Subcutaneous adipose tissue (tissue), 4 donors: ENCODE results near the gene FLRT1. TPM values are rescaled to one million over a fixed set of nuclear protein-coding genes. Genes with fewer than 3 reads are reported as not detected.

Source experiments
- total RNA-seq, 4 donors: library from RNA; depleted of rRNA; stranded (reverse); fragments of >200 nt; gene quantifications; one replicate each; pipeline ENCODE4 v1.1.0, GENCODE V29; 2016
- TF ChIP-seq, protein P1 (sequence below): fragments of 450-650 bp; IDR thresholded peaks from one replicate; pipeline ENCODE4 v1.5.1; 2016; ENCODE audit warnings: low read depth, mild to moderate bottlenecking, control low read depth, antibody characterized with exemption, moderate library complexity

FLRT1 gene
- total RNA-seq, 4 donors from 2014 or later: 0.22 TPM; not detected in 3

GRCh38 chr11:64001484-64002420, 34.0 kb upstream of the FLRT1 start:
- TF ChIP-seq, protein P1, sequence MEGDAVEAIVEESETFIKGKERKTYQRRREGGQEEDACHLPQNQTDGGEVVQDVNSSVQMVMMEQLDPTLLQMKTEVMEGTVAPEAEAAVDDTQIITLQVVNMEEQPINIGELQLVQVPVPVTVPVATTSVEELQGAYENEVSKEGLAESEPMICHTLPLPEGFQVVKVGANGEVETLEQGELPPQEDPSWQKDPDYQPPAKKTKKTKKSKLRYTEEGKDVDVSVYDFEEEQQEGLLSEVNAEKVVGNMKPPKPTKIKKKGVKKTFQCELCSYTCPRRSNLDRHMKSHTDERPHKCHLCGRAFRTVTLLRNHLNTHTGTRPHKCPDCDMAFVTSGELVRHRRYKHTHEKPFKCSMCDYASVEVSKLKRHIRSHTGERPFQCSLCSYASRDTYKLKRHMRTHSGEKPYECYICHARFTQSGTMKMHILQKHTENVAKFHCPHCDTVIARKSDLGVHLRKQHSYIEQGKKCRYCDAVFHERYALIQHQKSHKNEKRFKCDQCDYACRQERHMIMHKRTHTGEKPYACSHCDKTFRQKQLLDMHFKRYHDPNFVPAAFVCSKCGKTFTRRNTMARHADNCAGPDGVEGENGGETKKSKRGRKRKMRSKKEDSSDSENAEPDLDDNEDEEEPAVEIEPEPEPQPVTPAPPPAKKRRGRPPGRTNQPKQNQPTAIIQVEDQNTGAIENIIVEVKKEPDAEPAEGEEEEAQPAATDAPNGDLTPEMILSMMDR: no peak

- TF ChIP-seq, protein P1: no peak
Measured at GRCh38 chr11:64003807-64004589, 31.7 kb upstream of the FLRT1 start.

GRCh38 chr11:64004590-64004984, 31.1 kb upstream of the FLRT1 start:
- TF ChIP-seq, protein P1: no peak

DNA sequence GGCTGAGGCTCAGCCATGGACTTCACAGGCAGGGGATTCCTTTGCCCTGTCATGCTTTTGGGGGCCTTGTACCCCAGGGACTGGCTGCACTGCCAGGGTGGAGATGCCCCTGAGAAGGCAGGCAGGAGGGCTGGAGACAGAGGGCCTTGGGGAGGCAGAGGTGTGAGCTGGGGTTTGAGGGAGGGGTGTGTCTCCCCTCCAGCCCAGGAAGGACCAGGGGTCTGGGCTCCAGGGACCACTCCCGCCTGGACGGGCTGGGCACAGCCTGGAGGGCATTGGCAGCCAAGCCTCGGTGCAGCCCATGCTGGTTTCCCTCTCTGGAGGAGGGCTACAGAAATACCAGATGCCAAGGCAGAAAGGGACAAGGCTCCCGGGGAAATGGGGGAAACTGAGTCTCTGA, 30.0 kb upstream of the FLRT1 start:
- TF ChIP-seq, protein P1: no peak

DNA sequence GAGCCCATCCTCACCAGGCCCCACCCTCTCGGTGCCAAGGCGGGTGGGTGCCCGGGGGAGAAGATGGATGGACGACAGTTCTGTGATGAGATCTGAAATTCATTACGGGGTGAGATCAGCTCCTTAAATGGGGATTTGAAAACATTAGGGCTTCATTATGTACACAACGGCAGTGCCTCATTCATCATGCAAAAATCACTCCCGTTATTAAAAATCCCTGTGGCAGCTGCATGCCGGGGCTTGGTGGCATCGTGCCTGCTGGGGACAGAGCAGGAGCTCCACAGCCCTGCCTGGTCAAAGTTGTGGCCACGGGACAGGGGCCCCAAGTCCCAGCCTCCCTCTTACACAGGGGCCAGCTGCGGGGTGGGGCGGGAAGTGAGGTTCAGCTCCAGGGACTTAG, 29.3 kb upstream of the FLRT1 start:
- TF ChIP-seq, protein P1: no peak

DNA sequence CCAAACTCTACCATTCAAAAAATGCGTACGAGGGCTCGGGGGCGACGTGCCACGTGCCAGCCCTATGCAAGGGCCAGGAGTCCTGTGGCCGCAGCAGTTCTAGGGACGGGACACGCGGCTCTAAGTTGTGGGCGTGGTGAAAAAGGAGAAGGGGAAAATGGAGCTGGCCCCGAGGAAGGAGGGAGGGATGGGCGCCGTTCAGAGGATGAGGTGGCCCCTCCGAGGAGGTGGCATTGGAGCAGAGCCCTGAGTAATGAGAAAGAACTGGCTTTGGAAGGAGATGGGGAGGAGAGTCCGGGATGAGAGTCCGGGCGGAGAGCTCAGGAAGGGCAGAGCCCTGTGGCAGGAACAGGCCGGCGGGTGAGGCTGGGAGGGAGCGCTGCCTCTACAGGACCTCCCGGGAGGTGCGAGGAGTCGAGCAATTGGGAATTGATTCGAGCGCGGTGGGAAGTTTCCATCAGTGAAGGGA, 28.5 kb upstream of the FLRT1 start:
- TF ChIP-seq, protein P1: no peak

DNA sequence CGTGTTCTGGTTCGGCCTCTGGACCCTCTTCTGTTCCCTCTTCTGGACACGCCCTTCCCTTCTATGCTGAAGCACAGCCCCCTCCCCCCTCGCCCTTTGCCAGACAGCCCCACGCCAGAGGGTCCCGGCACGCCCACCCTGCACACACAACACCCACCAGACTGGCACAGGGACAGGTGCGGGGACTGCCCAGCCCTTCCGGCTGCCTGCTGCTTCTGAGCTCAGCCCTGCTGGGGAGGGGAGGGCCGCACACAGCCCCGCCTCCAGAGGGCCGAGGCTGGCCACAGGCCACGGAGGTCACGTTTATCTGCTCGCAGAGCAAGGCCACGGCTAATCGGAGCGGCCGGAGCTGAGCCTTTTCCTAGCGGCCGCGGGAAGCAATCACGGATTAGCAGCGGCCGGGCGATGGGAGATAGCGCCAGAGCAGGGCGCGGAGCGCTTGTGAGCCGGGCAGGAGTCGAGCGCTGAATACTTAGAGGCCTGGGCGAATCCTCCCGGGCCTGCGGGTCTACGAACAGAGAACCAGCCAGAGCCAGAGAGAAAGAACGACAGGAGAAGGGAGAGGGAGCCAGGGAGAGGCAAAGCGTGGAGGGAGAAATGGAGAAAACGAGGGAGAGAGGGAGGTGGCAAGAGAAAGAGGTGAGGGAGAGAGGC, 28.0 kb upstream of the FLRT1 start:
- TF ChIP-seq, protein P1: no peak
